ENCODE measurements around the gene SEMA3G.

SEMA3G gene

DNA sequence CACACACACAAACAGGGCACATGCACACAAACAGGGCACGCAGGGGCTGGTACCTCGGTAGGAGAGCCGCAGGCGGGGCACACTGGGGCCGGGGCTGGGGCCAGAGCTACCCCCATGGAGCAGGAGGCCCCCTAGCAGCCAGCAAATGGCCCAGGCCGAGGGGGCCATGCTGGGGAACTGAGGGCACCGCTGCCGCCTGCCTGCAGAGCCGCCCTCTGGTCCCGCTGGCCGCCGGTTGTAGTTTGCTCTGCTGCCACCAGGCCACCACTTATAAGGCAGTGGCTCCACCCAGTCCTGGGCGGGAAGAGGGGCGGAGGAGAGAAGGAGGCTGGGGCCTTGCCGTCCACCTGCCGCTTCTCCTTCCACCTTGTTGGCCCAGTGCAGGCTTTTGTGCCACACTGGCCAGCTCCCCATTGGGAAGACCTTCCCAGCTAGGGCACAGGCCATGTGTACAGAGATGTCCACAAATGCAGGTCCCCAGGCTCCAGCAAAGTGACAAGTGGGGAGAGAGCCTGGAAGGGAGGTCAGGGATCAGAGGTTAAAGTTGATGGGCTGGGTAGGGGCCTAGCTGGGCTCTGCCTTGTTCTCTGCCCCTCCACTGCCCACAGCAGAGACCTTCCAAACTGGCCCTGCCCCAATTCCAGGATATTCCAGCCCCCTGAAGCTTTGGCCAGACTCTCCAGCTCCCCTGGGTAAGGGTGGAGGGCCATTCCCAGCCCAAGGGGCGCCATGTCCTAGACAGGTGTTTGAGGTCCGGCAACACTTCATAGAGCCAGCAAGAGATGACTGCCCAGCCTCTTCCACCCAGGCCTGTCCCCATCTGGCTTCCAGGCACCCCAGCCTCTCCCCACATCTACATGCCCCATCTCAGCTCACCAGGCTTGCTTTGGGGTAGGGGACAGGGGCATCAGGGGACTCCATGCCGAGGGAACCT, at the start of gene SEMA3G:
SEMA3G (minus strand) TSS at position 244 of the 934 bp plus-strand sequence; CDS start at position 168, 76 bp downstream.
- Histone ChIP-seq H3K4me3 (ENCODE audit: low read length) (peak within 1 kb of the TSS; percentile 10), H3K27ac (ENCODE audit: low read length) (no peak within 1 kb of the TSS), H3K9me3 (ENCODE audit: control insufficient read depth, low read depth, low read length) (no peaks in the 10 kb centered on the region), H3K9ac (ENCODE audit: low read length) (no peak within 1 kb of the TSS), H3K36me3 (ENCODE audit: control insufficient read depth, low read depth, low read length) (no peaks in the 10 kb centered on the region), H3K4me1 (ENCODE audit: control insufficient read depth, low read depth, low read length) (no peaks in the 10 kb centered on the region), H3K27me3 (ENCODE audit: control insufficient read depth, insufficient read depth, low read length) (no peaks in the 10 kb centered on the region)

DNA sequence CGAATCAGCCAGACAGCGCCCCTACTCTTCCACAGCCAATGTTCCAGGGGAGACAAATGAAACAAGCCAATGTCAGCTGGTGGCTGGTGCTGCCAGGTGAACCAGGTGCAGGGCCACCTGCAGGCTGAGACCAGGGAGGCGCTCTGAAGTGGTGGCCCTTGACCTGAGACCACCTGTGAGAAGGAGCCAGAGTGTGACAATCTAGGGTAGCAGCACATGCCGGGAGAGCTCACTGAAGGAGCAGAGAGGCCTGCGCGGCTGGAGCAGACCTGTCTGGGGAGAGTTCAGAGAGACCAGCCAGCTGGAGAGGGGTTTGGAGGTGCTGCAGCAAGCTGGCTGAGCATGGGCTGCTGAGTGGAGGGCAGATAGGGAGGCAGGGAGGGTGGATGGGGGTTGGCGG, 49.5 kb upstream of the SEMA3G start:
- Histone ChIP-seq H3K36me3 (ENCODE audit: control insufficient read depth, low read depth, low read length) (peaks cover 31% of the 10 kb centered on the region), H3K27me3 (ENCODE audit: control insufficient read depth, insufficient read depth, low read length) (no peaks in the 10 kb centered on the region), H3K27ac (ENCODE audit: low read length) (no peak overlapping the region), H3K4me1 (ENCODE audit: control insufficient read depth, low read depth, low read length) (no peaks in the 10 kb centered on the region), H3K9ac (ENCODE audit: low read length) (no peak overlapping the region), H3K9me3 (ENCODE audit: control insufficient read depth, low read depth, low read length) (no peaks in the 10 kb centered on the region), H3K4me3 (ENCODE audit: low read length) (no peak overlapping the region)

DNA sequence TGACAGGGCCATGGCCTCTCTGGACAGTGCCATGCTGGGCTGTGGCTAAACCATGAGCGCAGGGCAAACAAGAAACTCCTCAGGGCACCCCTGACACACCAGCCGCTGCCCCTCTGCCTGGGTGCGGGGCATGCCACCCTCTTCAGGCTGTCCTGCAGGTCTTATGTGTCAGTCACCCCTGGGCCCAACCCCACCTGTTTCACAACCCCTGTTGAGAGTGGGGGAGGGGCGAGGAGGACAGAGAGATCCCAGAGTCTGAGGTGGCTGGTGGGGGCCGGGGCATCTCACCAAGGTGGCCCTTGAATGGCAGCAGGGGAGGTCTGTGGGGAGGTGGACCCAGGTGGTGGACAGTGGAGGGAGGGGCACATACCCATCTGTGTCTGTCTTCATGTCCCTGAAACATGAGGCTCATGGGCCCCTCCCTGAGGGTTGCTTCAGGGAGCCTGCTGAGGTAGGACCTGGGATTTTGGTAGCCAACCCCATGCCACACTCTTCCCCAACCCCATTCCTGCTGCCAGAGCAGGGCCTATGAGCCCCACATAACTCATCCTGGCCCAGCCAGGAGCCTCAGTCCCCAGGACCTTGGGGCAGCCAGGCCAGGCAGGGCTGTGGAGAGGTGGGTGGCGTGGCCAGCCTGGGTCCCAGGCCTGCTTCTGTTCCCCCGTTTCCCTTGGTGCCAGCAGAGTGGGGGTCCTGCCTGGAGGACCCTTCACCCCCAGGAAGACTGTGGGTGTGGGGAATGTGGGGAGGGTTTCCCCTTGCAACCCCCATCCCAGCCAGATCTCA, 48.5 kb upstream of the SEMA3G start:
- Histone ChIP-seq H3K9me3 (ENCODE audit: control insufficient read depth, low read depth, low read length) (no peaks in the 10 kb centered on the region), H3K27ac (ENCODE audit: low read length) (no peak overlapping the region), H3K9ac (ENCODE audit: low read length) (no peak overlapping the region), H3K36me3 (ENCODE audit: control insufficient read depth, low read depth, low read length) (peaks cover 37% of the 10 kb centered on the region), H3K4me3 (ENCODE audit: low read length) (no peak overlapping the region), H3K4me1 (ENCODE audit: control insufficient read depth, low read depth, low read length) (no peaks in the 10 kb centered on the region), H3K27me3 (ENCODE audit: control insufficient read depth, insufficient read depth, low read length) (no peaks in the 10 kb centered on the region)

DNA sequence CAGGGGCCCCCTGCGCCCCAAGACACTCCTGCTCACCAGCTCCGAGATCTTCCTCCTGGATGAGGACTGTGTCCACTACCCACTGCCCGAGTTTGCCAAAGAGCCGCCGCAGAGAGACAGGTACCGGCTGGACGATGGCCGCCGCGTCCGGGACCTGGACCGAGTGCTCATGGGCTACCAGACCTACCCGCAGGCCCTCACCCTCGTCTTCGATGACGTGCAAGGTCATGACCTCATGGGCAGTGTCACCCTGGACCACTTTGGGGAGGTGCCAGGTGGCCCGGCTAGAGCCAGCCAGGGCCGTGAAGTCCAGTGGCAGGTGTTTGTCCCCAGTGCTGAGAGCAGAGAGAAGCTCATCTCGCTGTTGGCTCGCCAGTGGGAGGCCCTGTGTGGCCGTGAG, 47.2 kb upstream of the SEMA3G start:
- H3K27ac ChIP-seq (ENCODE audit: low read length), result no peak overlapping the region
- no peak overlapping the region for H3K9ac ChIP-seq (ENCODE audit: low read length)
- H3K4me3 ChIP-seq (ENCODE audit: low read length), result no peak overlapping the region
- H3K36me3 ChIP-seq (ENCODE audit: control insufficient read depth, low read depth, low read length), result peaks cover 40% of the 10 kb centered on the region
- no peaks in the 10 kb centered on the region for H3K9me3 ChIP-seq (ENCODE audit: control insufficient read depth, low read depth, low read length)
- H3K4me1 ChIP-seq (ENCODE audit: control insufficient read depth, low read depth, low read length), result no peaks in the 10 kb centered on the region
- no peaks in the 10 kb centered on the region for H3K27me3 ChIP-seq (ENCODE audit: control insufficient read depth, insufficient read depth, low read length)

DNA sequence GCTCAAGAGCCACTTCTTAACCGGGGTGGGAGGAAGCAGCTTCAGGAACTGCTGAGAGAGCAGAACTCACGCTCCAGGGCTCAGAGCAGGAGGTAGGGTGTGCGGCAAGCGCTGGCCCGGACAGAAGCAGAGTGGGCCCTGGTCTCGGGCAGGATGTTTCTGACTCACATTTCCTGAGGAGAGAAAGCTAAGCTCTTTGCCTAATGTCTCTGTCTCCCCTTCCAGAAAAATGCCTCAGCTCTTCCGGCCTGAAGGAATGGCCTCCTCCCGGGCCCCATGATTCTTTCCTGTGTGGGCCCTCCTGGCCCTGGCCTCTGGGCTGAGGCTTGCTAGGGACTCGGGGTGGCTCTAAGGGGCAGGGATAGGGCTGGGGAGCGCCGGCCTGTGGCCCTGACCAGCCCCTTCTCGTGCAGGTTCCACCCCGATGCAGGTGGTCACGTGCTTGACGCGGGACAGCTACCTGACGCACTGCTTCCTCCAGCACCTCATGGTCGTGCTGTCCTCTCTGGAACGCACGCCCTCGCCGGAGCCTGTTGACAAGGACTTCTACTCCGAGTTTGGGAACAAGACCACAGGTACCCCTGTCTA, 46.1 kb upstream of the SEMA3G start:
- H3K9me3 ChIP-seq (ENCODE audit: control insufficient read depth, low read depth, low read length), result no peaks in the 10 kb centered on the region
- H3K4me1 ChIP-seq (ENCODE audit: control insufficient read depth, low read depth, low read length), result no peaks in the 10 kb centered on the region
- no peak overlapping the region for H3K27ac ChIP-seq (ENCODE audit: low read length)
- no peaks in the 10 kb centered on the region for H3K27me3 ChIP-seq (ENCODE audit: control insufficient read depth, insufficient read depth, low read length)
- H3K36me3 ChIP-seq (ENCODE audit: control insufficient read depth, low read depth, low read length), result peaks cover 40% of the 10 kb centered on the region
- H3K9ac ChIP-seq (ENCODE audit: low read length), result no peak overlapping the region
- H3K4me3 ChIP-seq (ENCODE audit: low read length), result no peak overlapping the region

DNA sequence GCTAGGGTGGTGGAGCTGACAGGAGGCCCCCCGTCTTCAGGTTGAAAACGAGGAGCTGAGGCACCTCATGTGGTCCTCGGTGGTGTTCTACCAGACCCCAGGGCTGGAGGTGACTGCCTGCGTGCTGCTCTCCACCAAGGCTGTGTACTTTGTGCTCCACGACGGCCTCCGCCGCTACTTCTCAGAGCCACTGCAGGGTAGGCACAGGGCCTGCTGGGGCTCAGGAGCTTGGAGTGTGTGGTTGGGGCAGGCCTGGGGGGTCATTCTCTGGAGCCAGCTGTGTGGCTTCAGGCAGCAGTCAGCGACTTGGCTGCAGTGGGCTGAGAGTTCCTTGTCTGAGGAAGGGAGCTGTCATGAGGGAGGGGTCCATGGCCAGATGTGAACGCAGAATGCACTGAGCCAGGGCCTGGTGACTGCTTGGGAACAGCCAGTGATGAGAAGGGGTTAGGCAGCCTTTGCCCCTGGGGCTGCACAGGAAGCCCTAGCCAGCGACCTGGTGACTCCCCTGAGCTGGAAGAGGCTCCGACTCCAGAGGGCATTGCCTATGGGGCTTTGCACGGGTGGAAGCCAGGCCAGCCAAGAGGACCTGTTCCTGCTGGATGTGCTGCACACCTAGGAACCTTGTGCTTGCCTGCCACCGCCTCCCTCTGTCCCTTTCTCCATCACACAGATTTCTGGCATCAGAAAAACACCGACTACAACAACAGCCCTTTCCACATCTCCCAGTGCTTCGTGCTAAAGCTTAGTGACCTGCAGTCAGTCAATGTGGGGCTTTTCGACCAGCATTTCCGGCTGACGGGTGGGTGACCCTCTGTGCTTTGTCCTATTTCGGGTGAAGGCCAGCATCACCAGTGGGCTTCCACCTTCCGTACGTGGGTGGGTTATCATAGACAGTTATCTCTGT, 45.4 kb upstream of the SEMA3G start:
- Histone ChIP-seq H3K36me3 (ENCODE audit: control insufficient read depth, low read depth, low read length) (peaks cover 40% of the 10 kb centered on the region), H3K27ac (ENCODE audit: low read length) (no peak overlapping the region), H3K9me3 (ENCODE audit: control insufficient read depth, low read depth, low read length) (no peaks in the 10 kb centered on the region), H3K9ac (ENCODE audit: low read length) (no peak overlapping the region), H3K4me3 (ENCODE audit: low read length) (no peak overlapping the region), H3K4me1 (ENCODE audit: control insufficient read depth, low read depth, low read length) (no peaks in the 10 kb centered on the region), H3K27me3 (ENCODE audit: control insufficient read depth, insufficient read depth, low read length) (no peaks in the 10 kb centered on the region)

DNA sequence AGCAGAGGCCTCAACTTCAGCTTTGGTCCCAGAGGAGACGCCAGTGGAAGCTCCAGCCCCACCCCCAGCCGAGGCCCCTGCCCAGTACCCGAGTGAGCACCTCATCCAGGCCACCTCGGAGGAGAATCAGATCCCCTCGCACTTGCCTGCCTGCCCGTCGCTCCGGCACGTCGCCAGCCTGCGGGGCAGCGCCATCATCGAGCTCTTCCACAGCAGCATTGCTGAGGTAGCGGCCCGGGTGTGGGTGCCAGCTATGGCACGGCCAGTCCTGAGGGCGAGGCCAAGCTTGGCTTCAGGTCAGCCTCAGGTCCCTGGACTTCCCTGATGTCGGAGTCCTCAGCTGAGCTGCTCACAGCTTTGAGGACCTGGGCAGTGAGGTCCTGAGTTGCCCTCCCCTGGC, 44.5 kb upstream of the SEMA3G start:
- no peaks in the 10 kb centered on the region for H3K9me3 ChIP-seq (ENCODE audit: control insufficient read depth, low read depth, low read length)
- no peaks in the 10 kb centered on the region for H3K4me1 ChIP-seq (ENCODE audit: control insufficient read depth, low read depth, low read length)
- no peak overlapping the region for H3K4me3 ChIP-seq (ENCODE audit: low read length)
- H3K36me3 ChIP-seq (ENCODE audit: control insufficient read depth, low read depth, low read length), result peaks cover 40% of the 10 kb centered on the region
- H3K27ac ChIP-seq (ENCODE audit: low read length), result no peak overlapping the region
- no peak overlapping the region for H3K9ac ChIP-seq (ENCODE audit: low read length)
- no peaks in the 10 kb centered on the region for H3K27me3 ChIP-seq (ENCODE audit: control insufficient read depth, insufficient read depth, low read length)

DNA sequence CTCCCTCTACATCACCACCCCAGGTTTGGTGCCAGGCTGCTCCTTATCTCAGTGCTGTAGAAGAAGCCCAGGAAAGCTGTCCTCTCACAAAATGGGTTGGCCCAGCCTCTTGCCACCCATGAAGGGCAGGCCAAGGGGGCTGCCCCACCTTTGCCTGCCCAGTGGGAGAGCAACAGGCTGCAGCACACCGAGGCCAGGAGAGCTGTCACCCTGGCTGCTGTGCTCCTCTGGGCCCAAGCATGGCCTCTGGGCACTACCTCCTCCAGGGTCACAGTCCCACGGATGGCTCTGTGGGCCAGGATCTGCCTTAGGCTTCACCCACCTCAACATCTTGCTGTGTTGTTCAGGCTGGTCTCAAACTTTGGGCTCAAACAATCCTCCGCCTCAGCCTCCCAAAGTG, 43.8 kb upstream of the SEMA3G start:
- Histone ChIP-seq H3K9ac (ENCODE audit: low read length) (no peak overlapping the region), H3K4me1 (ENCODE audit: control insufficient read depth, low read depth, low read length) (no peaks in the 10 kb centered on the region), H3K4me3 (ENCODE audit: low read length) (no peak overlapping the region), H3K9me3 (ENCODE audit: control insufficient read depth, low read depth, low read length) (no peaks in the 10 kb centered on the region), H3K36me3 (ENCODE audit: control insufficient read depth, low read depth, low read length) (peaks cover 40% of the 10 kb centered on the region), H3K27ac (ENCODE audit: low read length) (no peak overlapping the region), H3K27me3 (ENCODE audit: control insufficient read depth, insufficient read depth, low read length) (no peaks in the 10 kb centered on the region)

DNA sequence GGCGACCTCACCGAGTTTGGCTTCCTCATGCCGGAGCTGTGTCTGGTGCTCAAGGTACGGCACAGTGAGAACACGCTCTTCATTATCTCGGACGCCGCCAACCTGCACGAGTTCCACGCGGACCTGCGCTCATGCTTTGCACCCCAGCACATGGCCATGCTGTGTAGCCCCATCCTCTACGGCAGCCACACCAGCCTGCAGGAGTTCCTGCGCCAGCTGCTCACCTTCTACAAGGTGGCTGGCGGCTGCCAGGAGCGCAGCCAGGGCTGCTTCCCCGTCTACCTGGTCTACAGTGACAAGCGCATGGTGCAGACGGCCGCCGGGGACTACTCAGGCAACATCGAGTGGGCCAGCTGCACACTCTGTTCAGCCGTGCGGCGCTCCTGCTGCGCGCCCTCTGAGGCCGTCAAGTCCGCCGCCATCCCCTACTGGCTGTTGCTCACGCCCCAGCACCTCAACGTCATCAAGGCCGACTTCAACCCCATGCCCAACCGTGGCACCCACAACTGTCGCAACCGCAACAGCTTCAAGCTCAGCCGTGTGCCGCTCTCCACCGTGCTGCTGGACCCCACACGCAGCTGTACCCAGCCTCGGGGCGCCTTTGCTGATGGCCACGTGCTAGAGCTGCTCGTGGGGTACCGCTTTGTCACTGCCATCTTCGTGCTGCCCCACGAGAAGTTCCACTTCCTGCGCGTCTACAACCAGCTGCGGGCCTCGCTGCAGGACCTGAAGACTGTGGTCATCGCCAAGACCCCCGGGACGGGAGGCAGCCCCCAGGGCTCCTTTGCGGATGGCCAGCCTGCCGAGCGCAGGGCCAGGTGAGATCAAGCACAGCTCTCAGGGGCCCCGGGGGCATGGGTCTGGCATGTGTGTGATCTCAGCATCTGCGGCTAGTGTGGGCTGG, 43.1 kb upstream of the SEMA3G start:
- H3K9ac ChIP-seq (ENCODE audit: low read length), result no peak overlapping the region
- H3K4me1 ChIP-seq (ENCODE audit: control insufficient read depth, low read depth, low read length), result no peaks in the 10 kb centered on the region
- no peak overlapping the region for H3K4me3 ChIP-seq (ENCODE audit: low read length)
- no peak overlapping the region for H3K27ac ChIP-seq (ENCODE audit: low read length)
- no peaks in the 10 kb centered on the region for H3K27me3 ChIP-seq (ENCODE audit: control insufficient read depth, insufficient read depth, low read length)
- H3K9me3 ChIP-seq (ENCODE audit: control insufficient read depth, low read depth, low read length), result no peaks in the 10 kb centered on the region
- peaks cover 40% of the 10 kb centered on the region for H3K36me3 ChIP-seq (ENCODE audit: control insufficient read depth, low read depth, low read length)

DNA sequence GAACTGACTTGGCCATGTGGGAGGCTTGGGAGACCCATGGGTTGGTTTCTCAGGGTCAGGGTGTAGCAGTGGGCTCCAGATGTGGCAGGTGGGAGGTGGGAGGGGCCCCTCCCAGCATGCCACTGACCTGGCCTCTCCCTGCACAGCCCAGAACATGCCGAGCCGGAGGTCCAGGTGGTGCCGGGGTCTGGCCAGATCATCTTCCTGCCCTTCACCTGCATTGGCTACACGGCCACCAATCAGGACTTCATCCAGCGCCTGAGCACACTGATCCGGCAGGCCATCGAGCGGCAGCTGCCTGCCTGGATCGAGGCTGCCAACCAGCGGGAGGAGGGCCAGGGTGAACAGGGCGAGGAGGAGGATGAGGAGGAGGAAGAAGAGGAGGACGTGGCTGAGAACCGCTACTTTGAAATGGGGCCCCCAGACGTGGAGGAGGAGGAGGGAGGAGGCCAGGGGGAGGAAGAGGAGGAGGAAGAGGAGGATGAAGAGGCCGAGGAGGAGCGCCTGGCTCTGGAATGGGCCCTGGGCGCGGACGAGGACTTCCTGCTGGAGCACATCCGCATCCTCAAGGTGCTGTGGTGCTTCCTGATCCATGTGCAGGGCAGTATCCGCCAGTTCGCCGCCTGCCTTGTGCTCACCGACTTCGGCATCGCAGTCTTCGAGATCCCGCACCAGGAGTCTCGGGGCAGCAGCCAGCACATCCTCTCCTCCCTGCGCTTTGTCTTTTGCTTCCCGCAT, 42.3 kb upstream of the SEMA3G start:
- Histone ChIP-seq H3K9me3 (ENCODE audit: control insufficient read depth, low read depth, low read length) (no peaks in the 10 kb centered on the region), H3K27ac (ENCODE audit: low read length) (no peak overlapping the region), H3K4me1 (ENCODE audit: control insufficient read depth, low read depth, low read length) (no peaks in the 10 kb centered on the region), H3K4me3 (ENCODE audit: low read length) (no peak overlapping the region), H3K36me3 (ENCODE audit: control insufficient read depth, low read depth, low read length) (peaks cover 35% of the 10 kb centered on the region), H3K9ac (ENCODE audit: low read length) (no peak overlapping the region), H3K27me3 (ENCODE audit: control insufficient read depth, insufficient read depth, low read length) (no peaks in the 10 kb centered on the region)

Measured in iPS-18a (cell line).